Fibroblast of the aortic adventitia (primary cell): ENCODE data around the gene CYTH1. TPM values are rescaled to one million over a fixed set of nuclear protein-coding genes. Genes with fewer than 3 reads are reported as not detected.

Experiments
- DNase-seq: peaks from one replicate; pipeline ENCODE4 v3.0.0-alpha.2; 2010; ENCODE audit warnings: low read depth
- H3K4me3 ChIP-seq: 2 replicates; pipeline ENCODE4 v1.5.1; 2011; ENCODE audit warnings: low read depth, mild to moderate bottlenecking, control low read depth, low read length, moderate library complexity
- CTCF ChIP-seq: IDR thresholded peaks from 2 replicates; pipeline ENCODE4 v1.5.1; 2011; ENCODE audit warnings: mild to moderate bottlenecking, low read length, control low read depth, inconsistent platforms; ENCODE audit not compliant: insufficient read depth
- total RNA-seq: library from RNA; depleted of rRNA; stranded (reverse); fragments of >200 nt; gene quantifications from 2 replicates; pipeline ENCODE4 v1.2.3, GENCODE V29; 2012; ENCODE audit warnings: low replicate concordance

Gene CYTH1
- total RNA-seq, 1 donor, result 13.8 TPM

GRCh38 chr17:78727057-78727456, 55.0 kb downstream of the CYTH1 start:
- TF ChIP-seq CTCF, result no peak
- H3K4me3 ChIP-seq, result no peak overlapping the region
- no peak for DNase-seq

GRCh38 chr17:78726513-78726912, 55.6 kb downstream of the CYTH1 start:
- H3K4me3 ChIP-seq, result no peak overlapping the region
- TF ChIP-seq CTCF, result no peak
- no peak for DNase-seq

GRCh38 chr17:78725448-78726021, 56.5 kb downstream of the CYTH1 start:
- no peak for DNase-seq
- no peak overlapping the region for H3K4me3 ChIP-seq
- TF ChIP-seq CTCF, result no peak

DNA sequence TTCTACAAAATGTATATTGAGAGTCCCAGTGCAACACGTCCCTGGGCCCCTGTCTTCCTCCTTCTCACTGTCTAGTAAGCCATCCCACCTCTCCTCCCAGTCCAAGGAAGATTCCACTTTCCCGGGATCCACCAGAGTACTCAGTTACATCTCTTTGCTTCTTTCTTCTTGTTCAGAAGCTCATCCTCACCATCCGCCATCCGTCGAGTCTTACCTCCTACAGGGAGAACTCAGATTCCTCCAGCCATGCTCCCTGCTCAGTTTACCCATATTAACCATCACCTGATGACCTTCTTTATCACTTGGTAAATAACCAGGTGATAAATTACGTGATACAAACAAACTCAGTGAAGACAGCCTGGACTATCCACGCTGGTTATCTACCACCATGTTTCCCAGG, 57.1 kb downstream of the CYTH1 start:
- DNase-seq, result no peak
- no peak overlapping the region for H3K4me3 ChIP-seq
- TF ChIP-seq CTCF, result no peak

GRCh38 chr17:78724544-78724943, 57.5 kb downstream of the CYTH1 start:
- H3K4me3 ChIP-seq, result no peak overlapping the region
- TF ChIP-seq CTCF, result no peak
- DNase-seq, result no peak

GRCh38 chr17:78723957-78724356, 58.1 kb downstream of the CYTH1 start:
- H3K4me3 ChIP-seq, result no peak overlapping the region
- no peak for DNase-seq
- TF ChIP-seq CTCF, result no peak
